SK-N-SH (cell line): ENCODE results near the gene CKAP4.

Experiments used
- EP300 ChIP-seq, 2 experiments: IDR thresholded peaks; 2 replicates each; pipeline versions ENCODE4 v1.4.0 to v1.6.1; 2012; ENCODE audit warnings: borderline replicate concordance in 1 of 2, low read depth in 1 of 2, low read length in 1 of 2
- FOSL2 ChIP-seq: IDR thresholded peaks from 2 replicates; pipeline ENCODE4 v1.4.0; 2012; ENCODE audit warnings: low read depth, mild to moderate bottlenecking, moderate library complexity, borderline replicate concordance
- SIN3A ChIP-seq: IDR thresholded peaks from 2 replicates; pipeline ENCODE4 v1.6.1; 2012; ENCODE audit warnings: low read depth, mild to moderate bottlenecking, low read length, moderate library complexity, borderline replicate concordance
- TF ChIP-seq, protein P1 (sequence below): fragments of 200-600 bp; sonication (generic); IDR thresholded peaks from 2 replicates; pipeline ENCODE4 v1.6.1; 2017; ENCODE audit warnings: antibody characterized with exemption, mild to moderate bottlenecking, moderate library complexity
- TF ChIP-seq, protein P2 (sequence below): IDR thresholded peaks from 2 replicates; pipeline ENCODE4 v1.4.0; 2012; ENCODE audit warnings: low read depth, borderline replicate concordance

DNA sequence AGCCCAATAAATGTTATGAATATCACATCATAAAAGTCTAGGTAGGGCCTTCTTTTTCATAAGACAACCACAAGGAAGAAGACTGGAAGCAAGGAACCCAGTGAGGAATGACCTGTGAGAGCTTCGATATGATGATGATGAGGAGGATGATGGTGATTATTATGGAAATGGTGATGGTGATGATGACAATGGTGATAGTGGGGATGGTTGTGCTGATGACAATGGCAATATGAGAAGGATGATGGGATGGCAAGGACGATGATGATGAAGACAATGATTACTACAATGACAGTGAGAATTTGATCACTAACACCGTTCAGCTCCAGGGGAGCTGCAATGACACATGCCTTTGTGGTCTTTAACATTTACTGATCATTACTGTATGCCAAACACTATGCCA is 7.7 kb upstream of the CKAP4 start:
- TF ChIP-seq, protein P1, sequence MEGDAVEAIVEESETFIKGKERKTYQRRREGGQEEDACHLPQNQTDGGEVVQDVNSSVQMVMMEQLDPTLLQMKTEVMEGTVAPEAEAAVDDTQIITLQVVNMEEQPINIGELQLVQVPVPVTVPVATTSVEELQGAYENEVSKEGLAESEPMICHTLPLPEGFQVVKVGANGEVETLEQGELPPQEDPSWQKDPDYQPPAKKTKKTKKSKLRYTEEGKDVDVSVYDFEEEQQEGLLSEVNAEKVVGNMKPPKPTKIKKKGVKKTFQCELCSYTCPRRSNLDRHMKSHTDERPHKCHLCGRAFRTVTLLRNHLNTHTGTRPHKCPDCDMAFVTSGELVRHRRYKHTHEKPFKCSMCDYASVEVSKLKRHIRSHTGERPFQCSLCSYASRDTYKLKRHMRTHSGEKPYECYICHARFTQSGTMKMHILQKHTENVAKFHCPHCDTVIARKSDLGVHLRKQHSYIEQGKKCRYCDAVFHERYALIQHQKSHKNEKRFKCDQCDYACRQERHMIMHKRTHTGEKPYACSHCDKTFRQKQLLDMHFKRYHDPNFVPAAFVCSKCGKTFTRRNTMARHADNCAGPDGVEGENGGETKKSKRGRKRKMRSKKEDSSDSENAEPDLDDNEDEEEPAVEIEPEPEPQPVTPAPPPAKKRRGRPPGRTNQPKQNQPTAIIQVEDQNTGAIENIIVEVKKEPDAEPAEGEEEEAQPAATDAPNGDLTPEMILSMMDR = no peak
- no peak for TF ChIP-seq EP300 (IDR thresholded peaks at IDR 0.05; ENCODE audit: borderline replicate concordance in 1 of 2, low read depth in 1 of 2, low read length in 1 of 2)
- TF ChIP-seq, protein P2, sequence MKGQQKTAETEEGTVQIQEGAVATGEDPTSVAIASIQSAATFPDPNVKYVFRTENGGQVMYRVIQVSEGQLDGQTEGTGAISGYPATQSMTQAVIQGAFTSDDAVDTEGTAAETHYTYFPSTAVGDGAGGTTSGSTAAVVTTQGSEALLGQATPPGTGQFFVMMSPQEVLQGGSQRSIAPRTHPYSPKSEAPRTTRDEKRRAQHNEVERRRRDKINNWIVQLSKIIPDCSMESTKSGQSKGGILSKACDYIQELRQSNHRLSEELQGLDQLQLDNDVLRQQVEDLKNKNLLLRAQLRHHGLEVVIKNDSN = no peak
- no peak for TF ChIP-seq FOSL2
- no peak for TF ChIP-seq SIN3A
